ENCODE measurements around the gene C17orf107. TPM values are rescaled to one million over a fixed set of nuclear protein-coding genes. Genes with fewer than 3 reads are reported as not detected.

The C17orf107 gene
- total RNA-seq, 1 donor from 2014 or later = 1.8 TPM

GRCh38 chr17:4893721-4894560 is 5.4 kb upstream of the C17orf107 start:
- no peak for TF ChIP-seq CTCF (IDR thresholded peaks at IDR 0.05)
- Mint-ChIP-seq H3K9me3 (ENCODE audit: low read depth) (no peaks in the 10 kb centered on the region), H3K4me1 (ENCODE audit: low read depth) (no peaks in the 10 kb centered on the region), H3K27ac (ENCODE audit: unreplicated experiment) (no peak overlapping the region), H3K27me3 (ENCODE audit: low read depth) (no peaks in the 10 kb centered on the region), H3K36me3 (ENCODE audit: low read depth) (peaks cover 30% of the 10 kb centered on the region), H3K4me3 (ENCODE audit: unreplicated experiment) (no peak overlapping the region)
- no peak for DNase-seq (ENCODE audit: low spot score)

DNA sequence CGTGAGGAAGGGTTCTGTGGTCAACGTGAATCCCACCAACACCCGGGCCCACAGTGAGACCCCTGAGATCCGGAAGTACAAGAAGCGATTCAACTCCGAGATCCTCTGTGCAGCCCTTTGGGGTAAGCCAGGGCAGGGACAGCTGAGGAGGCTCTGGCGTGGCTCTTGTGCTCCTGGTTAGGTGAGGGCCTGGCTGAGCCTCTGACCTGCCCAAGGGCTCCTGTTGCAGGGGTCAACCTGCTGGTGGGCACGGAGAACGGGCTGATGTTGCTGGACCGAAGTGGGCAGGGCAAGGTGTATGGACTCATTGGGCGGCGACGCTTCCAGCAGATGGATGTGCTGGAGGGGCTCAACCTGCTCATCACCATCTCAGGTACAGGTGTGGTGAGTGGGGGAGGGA is 4.2 kb upstream of the C17orf107 start:
- no peaks in the 10 kb centered on the region for H3K27me3 Mint-ChIP-seq (ENCODE audit: low read depth)
- H3K27ac Mint-ChIP-seq (ENCODE audit: unreplicated experiment) = no peak overlapping the region
- no peak overlapping the region for H3K4me3 Mint-ChIP-seq (ENCODE audit: unreplicated experiment)
- no peak for TF ChIP-seq CTCF (IDR thresholded peaks at IDR 0.05)
- H3K36me3 Mint-ChIP-seq (ENCODE audit: low read depth) = peaks cover 31% of the 10 kb centered on the region
- DNase-seq (ENCODE audit: low spot score) = peak; percentile 63
- no peaks in the 10 kb centered on the region for H3K9me3 Mint-ChIP-seq (ENCODE audit: low read depth)
- no peaks in the 10 kb centered on the region for H3K4me1 Mint-ChIP-seq (ENCODE audit: low read depth)

DNA sequence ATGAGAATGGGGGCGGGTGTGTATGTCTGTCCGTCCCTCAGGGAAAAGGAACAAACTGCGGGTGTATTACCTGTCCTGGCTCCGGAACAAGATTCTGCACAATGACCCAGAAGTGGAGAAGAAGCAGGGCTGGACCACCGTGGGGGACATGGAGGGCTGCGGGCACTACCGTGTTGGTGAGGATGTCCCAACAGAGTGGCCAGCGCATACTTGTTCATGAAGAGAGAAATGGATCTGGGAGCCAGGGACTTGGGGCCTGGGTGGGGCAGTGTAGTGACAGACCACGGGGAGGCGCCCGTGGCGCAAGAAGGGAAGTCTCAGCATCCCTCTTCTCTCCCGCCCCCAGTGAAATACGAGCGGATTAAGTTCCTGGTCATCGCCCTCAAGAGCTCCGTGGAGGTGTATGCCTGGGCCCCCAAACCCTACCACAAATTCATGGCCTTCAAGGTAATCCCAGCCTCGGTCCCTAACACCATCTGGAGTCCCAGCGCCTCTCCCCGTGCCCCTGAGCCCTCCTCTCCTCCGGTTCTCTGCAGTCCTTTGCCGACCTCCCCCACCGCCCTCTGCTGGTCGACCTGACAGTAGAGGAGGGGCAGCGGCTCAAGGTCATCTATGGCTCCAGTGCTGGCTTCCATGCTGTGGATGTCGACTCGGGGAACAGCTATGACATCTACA is 3.5 kb upstream of the C17orf107 start:
- no peaks in the 10 kb centered on the region for H3K9me3 Mint-ChIP-seq (ENCODE audit: low read depth)
- DNase-seq (ENCODE audit: low spot score) = peak; percentile 79
- H3K36me3 Mint-ChIP-seq (ENCODE audit: low read depth) = peaks cover 28% of the 10 kb centered on the region
- peak; percentile 23 for TF ChIP-seq CTCF (IDR thresholded peaks at IDR 0.05)
- H3K27me3 Mint-ChIP-seq (ENCODE audit: low read depth) = no peaks in the 10 kb centered on the region
- H3K4me3 Mint-ChIP-seq (ENCODE audit: unreplicated experiment) = no peak overlapping the region
- H3K27ac Mint-ChIP-seq (ENCODE audit: unreplicated experiment) = no peak overlapping the region
- H3K4me1 Mint-ChIP-seq (ENCODE audit: low read depth) = no peaks in the 10 kb centered on the region

DNA sequence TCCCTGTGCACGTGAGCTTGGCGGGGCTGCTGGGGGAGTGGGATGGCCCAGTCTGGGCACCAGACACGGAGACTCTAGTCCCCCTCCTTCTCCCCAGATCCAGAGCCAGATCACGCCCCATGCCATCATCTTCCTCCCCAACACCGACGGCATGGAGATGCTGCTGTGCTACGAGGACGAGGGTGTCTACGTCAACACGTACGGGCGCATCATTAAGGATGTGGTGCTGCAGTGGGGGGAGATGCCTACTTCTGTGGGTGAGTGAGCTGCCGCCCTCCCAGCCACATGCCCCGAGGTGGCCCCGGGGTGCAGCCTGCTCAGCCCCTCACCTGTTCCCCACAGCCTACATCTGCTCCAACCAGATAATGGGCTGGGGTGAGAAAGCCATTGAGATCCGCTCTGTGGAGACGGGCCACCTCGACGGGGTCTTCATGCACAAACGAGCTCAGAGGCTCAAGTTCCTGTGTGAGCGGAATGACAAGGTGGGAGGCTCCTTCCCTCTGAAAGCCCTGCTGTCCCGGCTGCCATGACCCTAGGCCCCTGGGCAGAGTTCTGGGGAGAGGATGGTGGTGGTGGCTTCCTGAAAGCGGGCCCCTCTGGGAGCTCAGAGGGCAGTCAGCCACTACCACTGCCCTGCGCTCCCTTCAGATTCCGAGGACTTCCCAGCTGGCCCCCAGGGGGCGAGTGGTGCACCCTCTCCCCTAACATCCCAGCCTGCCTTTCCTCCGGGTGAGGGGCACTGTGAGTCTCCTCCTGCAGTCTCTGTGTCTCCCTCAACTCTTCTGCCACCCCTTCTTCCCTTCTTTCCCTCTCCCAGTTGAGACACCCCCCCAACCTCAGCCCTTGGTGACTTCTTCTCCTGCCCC is 2.8 kb upstream of the C17orf107 start:
- Mint-ChIP-seq H3K36me3 (ENCODE audit: low read depth) (peaks cover 26% of the 10 kb centered on the region), H3K4me1 (ENCODE audit: low read depth) (no peaks in the 10 kb centered on the region), H3K27ac (ENCODE audit: unreplicated experiment) (no peak overlapping the region), H3K4me3 (ENCODE audit: unreplicated experiment) (no peak overlapping the region), H3K9me3 (ENCODE audit: low read depth) (no peaks in the 10 kb centered on the region), H3K27me3 (ENCODE audit: low read depth) (no peaks in the 10 kb centered on the region)
- no peak for TF ChIP-seq CTCF (IDR thresholded peaks at IDR 0.05)
- DNase-seq (ENCODE audit: low spot score) = peak; percentile 72

DNA sequence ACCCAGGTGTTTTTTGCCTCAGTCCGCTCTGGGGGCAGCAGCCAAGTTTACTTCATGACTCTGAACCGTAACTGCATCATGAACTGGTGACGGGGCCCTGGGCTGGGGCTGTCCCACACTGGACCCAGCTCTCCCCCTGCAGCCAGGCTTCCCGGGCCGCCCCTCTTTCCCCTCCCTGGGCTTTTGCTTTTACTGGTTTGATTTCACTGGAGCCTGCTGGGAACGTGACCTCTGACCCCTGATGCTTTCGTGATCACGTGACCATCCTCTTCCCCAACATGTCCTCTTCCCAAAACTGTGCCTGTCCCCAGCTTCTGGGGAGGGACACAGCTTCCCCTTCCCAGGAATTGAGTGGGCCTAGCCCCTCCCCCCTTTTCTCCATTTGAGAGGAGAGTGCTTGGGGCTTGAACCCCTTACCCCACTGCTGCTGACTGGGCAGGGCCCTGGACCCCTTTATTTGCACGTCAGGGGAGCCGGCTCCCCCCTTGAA is 2.1 kb upstream of the C17orf107 start:
- H3K4me1 Mint-ChIP-seq (ENCODE audit: low read depth) = no peaks in the 10 kb centered on the region
- no peaks in the 10 kb centered on the region for H3K27me3 Mint-ChIP-seq (ENCODE audit: low read depth)
- peaks cover 26% of the 10 kb centered on the region for H3K36me3 Mint-ChIP-seq (ENCODE audit: low read depth)
- H3K4me3 Mint-ChIP-seq (ENCODE audit: unreplicated experiment) = no peak overlapping the region
- H3K27ac Mint-ChIP-seq (ENCODE audit: unreplicated experiment) = no peak overlapping the region
- no peak for TF ChIP-seq CTCF (IDR thresholded peaks at IDR 0.05)
- no peaks in the 10 kb centered on the region for H3K9me3 Mint-ChIP-seq (ENCODE audit: low read depth)
- DNase-seq (ENCODE audit: low spot score) = no peak
